HEK293 (cell line): ENCODE data around the gene MRPL44.
A peak's percentile ranks its signal among the peaks of the same experiment; 100 is the strongest.

Experiments
- KLF9 ChIP-seq: fragments of 450-650 bp; formaldehyde crosslinking; IDR thresholded peaks from 2 replicates; pipeline ENCODE4 v1.5.1; 2016; ENCODE audit warnings: missing biosample characterization, missing genetic modification characterization, low read depth
- OVOL3 ChIP-seq: fragments of 450-650 bp; formaldehyde crosslinking; IDR thresholded peaks from 2 replicates; pipeline ENCODE4 v1.5.1; 2016; ENCODE audit warnings: missing biosample characterization, missing genetic modification characterization
- PRDM4 ChIP-seq: fragments of 450-650 bp; formaldehyde crosslinking; IDR thresholded peaks from 2 replicates; pipeline ENCODE4 v1.5.1; 2017; ENCODE audit warnings: missing biosample characterization, missing genetic modification characterization
- SP2 ChIP-seq: fragments of 450-650 bp; formaldehyde crosslinking; IDR thresholded peaks from 2 replicates; pipeline ENCODE4 v1.5.1; 2016; ENCODE audit warnings: missing biosample characterization, missing genetic modification characterization
- TRIM28 ChIP-seq: IDR thresholded peaks from 2 replicates; pipeline ENCODE4 v1.6.1; 2011; ENCODE audit warnings: low read length, control low read depth, borderline replicate concordance
- YY1 ChIP-seq: fragments of 450-650 bp; formaldehyde crosslinking; IDR thresholded peaks from 2 replicates; pipeline ENCODE4 v1.5.1; 2018; ENCODE audit warnings: missing biosample characterization, missing genetic modification characterization
- ZBTB10 ChIP-seq: fragments of 450-650 bp; formaldehyde crosslinking; IDR thresholded peaks from 2 replicates; pipeline ENCODE4 v1.5.1; 2016; ENCODE audit warnings: missing biosample characterization, missing genetic modification characterization
- ZFHX2 ChIP-seq: fragments of 450-650 bp; formaldehyde crosslinking; conservative IDR thresholded peaks from 2 replicates; pipeline ENCODE4 v1.5.1; 2016; ENCODE audit warnings: missing biosample characterization, missing genetic modification characterization
- ZNF112 ChIP-seq: fragments of 450-650 bp; formaldehyde crosslinking; IDR thresholded peaks from 2 replicates; pipeline ENCODE4 v1.5.0; 2017; ENCODE audit warnings: missing biosample characterization, missing genetic modification characterization
- ZNF18 ChIP-seq: fragments of 450-650 bp; formaldehyde crosslinking; IDR thresholded peaks from 2 replicates; pipeline ENCODE4 v1.5.1; 2016; ENCODE audit warnings: missing biosample characterization, missing genetic modification characterization
- ZNF184 ChIP-seq: fragments of 450-650 bp; IDR thresholded peaks from 2 replicates; pipeline ENCODE4 v1.5.1; 2018; ENCODE audit warnings: missing biosample characterization, mild to moderate bottlenecking, missing genetic modification characterization
- ZNF221 ChIP-seq: fragments of 450-650 bp; formaldehyde crosslinking; IDR thresholded peaks from 2 replicates; pipeline ENCODE4 v1.5.1; 2017; ENCODE audit warnings: missing biosample characterization, missing genetic modification characterization, borderline replicate concordance
- ZNF239 ChIP-seq: fragments of 450-650 bp; formaldehyde crosslinking; IDR thresholded peaks from 2 replicates; pipeline ENCODE4 v1.5.1; 2016; ENCODE audit warnings: missing biosample characterization, missing genetic modification characterization
- ZNF341 ChIP-seq: fragments of 450-650 bp; formaldehyde crosslinking; IDR thresholded peaks from 2 replicates; pipeline ENCODE4; 2016; ENCODE audit warnings: low read depth, missing biosample characterization, missing genetic modification characterization
- ZNF629 ChIP-seq: fragments of 450-650 bp; formaldehyde crosslinking; IDR thresholded peaks from 2 replicates; pipeline ENCODE4 v1.5.1; 2017; ENCODE audit warnings: missing biosample characterization, missing genetic modification characterization
- ZSCAN23 ChIP-seq: fragments of 450-650 bp; formaldehyde crosslinking; IDR thresholded peaks from 2 replicates; pipeline ENCODE4 v1.5.1; 2016; ENCODE audit warnings: missing biosample characterization, missing genetic modification characterization
- ZSCAN30 ChIP-seq: fragments of 450-650 bp; IDR thresholded peaks from 2 replicates; pipeline ENCODE4 v1.5.1; 2018; ENCODE audit warnings: missing biosample characterization, mild to moderate bottlenecking, missing genetic modification characterization, moderate library complexity
- TF ChIP-seq, protein P1 (sequence below): fragments of 450-650 bp; formaldehyde crosslinking; IDR thresholded peaks from 2 replicates; pipeline ENCODE4 v1.5.1; 2016; ENCODE audit warnings: missing biosample characterization, missing genetic modification characterization, borderline replicate concordance
- TF ChIP-seq, protein P2 (sequence below): fragments of 450-650 bp; formaldehyde crosslinking; IDR thresholded peaks from 2 replicates; pipeline ENCODE4 v1.5.1; 2016; ENCODE audit warnings: missing biosample characterization, missing genetic modification characterization
- TF ChIP-seq, protein P3 (sequence below): fragments of 450-650 bp; formaldehyde crosslinking; IDR thresholded peaks from 2 replicates; pipeline ENCODE4 v1.5.1; 2016; ENCODE audit warnings: missing biosample characterization, missing genetic modification characterization
- TF ChIP-seq, protein P4 (sequence below): fragments of 450-650 bp; formaldehyde crosslinking; IDR thresholded peaks from 2 replicates; pipeline ENCODE4 v1.5.1; 2016; ENCODE audit warnings: missing biosample characterization, missing genetic modification characterization

Gene MRPL44

DNA sequence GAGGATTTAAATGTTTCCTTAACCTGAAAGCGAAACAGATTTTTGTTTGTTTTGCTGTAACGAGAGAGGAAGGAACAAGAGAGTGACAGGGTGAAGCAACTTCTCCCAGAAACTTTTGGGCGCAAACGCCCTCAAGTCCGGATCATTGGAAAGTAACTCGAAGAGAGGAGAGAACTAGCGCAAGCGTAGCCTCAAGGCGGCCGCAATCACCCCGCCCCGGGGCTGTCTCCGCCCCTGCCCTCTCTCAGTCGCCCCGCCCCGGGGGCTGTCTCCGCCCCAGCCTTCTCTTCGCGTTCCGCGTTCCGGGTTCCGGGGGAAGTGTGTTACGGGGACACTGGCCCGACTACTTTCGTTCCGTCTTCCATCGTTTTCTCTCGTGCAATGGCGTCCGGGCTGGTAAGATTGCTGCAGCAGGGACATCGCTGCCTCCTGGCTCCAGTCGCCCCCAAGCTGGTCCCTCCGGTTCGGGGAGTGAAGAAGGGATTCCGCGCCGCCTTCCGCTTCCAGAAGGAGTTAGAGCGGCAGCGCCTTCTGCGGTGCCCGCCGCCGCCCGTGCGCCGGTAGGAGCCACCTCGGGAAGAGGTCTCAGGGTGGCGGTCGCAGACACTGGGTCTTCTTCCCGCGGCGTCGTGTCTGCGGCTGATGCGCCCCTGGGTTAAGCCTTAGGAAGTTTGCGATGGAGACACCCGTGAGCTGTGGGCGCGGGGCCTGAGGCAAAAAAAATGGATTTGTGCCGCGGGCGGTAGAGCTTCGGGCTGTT, at the start of gene MRPL44 (continued):
- TF ChIP-seq ZNF112 (no peak), PRDM4 (tag by site-specific recombination) (peak; percentile 58), ZNF184 (tag by site-specific recombination) (peak; percentile 34; the same call in 1 of the 2 replicates), ZFHX2 (tag by site-specific recombination) (peak; percentile 45), ZSCAN23 (peak; percentile 85; the same call in 1 of the 2 replicates), ZNF18 (0 out of 2 replicates have a peak, but pooled peaks have one; percentile 14), YY1 (tag by site-specific recombination) (peak; percentile 99), TRIM28 (0 out of 2 replicates have a peak, but pooled peaks have one; percentile 17), ZNF239 (tag by site-specific recombination) (peak; percentile 81; the same call in 1 of the 2 replicates), SP2 (tag by site-specific recombination) (peak; percentile 78), KLF9 (tag by site-specific recombination) (peak; percentile 50; the same call in 1 of the 2 replicates), ZNF221 (tag by site-specific recombination) (0 out of 2 replicates have a peak, but pooled peaks have one; percentile 88), ZSCAN30 (tag by site-specific recombination) (peak; percentile 93), ZNF341 (tag by site-specific recombination) (peak; percentile 49), OVOL3 (peak; percentile 84), ZNF629 (tag by site-specific recombination) (peak; percentile 80), ZBTB10 (tag by site-specific recombination) (0 out of 2 replicates have a peak, but pooled peaks have one; percentile 40)
- TF ChIP-seq, protein P1, sequence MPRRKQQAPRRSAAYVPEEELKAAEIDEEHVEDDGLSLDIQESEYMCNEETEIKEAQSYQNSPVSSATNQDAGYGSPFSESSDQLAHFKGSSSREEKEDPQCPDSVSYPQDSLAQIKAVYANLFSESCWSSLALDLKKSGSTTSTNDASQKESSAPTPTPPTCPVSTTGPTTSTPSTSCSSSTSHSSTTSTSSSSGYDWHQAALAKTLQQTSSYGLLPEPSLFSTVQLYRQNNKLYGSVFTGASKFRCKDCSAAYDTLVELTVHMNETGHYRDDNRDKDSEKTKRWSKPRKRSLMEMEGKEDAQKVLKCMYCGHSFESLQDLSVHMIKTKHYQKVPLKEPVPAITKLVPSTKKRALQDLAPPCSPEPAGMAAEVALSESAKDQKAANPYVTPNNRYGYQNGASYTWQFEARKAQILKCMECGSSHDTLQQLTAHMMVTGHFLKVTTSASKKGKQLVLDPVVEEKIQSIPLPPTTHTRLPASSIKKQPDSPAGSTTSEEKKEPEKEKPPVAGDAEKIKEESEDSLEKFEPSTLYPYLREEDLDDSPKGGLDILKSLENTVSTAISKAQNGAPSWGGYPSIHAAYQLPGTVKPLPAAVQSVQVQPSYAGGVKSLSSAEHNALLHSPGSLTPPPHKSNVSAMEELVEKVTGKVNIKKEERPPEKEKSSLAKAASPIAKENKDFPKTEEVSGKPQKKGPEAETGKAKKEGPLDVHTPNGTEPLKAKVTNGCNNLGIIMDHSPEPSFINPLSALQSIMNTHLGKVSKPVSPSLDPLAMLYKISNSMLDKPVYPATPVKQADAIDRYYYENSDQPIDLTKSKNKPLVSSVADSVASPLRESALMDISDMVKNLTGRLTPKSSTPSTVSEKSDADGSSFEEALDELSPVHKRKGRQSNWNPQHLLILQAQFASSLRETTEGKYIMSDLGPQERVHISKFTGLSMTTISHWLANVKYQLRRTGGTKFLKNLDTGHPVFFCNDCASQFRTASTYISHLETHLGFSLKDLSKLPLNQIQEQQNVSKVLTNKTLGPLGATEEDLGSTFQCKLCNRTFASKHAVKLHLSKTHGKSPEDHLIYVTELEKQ: peak; percentile 72; the same call in 1 of the 2 replicates
- TF ChIP-seq, protein P2, sequence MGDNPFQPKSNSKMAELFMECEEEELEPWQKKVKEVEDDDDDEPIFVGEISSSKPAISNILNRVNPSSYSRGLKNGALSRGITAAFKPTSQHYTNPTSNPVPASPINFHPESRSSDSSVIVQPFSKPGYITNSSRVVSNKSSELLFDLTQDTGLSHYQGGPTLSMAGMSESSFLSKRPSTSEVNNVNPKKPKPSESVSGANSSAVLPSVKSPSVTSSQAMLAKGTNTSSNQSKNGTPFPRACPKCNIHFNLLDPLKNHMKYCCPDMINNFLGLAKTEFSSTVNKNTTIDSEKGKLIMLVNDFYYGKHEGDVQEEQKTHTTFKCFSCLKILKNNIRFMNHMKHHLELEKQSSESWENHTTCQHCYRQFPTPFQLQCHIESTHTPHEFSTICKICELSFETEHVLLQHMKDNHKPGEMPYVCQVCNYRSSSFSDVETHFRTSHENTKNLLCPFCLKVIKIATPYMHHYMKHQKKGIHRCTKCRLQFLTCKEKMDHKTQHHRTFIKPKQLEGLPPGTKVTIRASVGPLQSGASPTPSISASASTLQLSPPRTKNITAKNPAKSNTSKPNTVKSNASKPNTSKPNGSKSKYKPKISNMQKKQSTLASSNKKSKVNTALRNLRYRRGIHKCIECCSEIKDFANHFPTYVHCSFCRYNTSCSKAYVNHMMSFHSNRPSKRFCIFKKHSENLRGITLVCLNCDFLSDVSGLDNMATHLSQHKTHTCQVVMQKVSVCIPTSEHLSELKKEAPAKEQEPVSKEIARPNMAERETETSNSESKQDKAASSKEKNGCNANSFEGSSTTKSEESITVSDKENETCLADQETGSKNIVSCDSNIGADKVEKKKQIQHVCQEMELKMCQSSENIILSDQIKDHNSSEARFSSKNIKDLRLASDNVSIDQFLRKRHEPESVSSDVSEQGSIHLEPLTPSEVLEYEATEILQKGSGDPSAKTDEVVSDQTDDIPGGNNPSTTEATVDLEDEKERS (tag by site-specific recombination): peak; percentile 75
- TF ChIP-seq, protein P3, sequence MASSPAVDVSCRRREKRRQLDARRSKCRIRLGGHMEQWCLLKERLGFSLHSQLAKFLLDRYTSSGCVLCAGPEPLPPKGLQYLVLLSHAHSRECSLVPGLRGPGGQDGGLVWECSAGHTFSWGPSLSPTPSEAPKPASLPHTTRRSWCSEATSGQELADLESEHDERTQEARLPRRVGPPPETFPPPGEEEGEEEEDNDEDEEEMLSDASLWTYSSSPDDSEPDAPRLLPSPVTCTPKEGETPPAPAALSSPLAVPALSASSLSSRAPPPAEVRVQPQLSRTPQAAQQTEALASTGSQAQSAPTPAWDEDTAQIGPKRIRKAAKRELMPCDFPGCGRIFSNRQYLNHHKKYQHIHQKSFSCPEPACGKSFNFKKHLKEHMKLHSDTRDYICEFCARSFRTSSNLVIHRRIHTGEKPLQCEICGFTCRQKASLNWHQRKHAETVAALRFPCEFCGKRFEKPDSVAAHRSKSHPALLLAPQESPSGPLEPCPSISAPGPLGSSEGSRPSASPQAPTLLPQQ (tag by site-specific recombination): peak; percentile 91
- TF ChIP-seq, protein P4, sequence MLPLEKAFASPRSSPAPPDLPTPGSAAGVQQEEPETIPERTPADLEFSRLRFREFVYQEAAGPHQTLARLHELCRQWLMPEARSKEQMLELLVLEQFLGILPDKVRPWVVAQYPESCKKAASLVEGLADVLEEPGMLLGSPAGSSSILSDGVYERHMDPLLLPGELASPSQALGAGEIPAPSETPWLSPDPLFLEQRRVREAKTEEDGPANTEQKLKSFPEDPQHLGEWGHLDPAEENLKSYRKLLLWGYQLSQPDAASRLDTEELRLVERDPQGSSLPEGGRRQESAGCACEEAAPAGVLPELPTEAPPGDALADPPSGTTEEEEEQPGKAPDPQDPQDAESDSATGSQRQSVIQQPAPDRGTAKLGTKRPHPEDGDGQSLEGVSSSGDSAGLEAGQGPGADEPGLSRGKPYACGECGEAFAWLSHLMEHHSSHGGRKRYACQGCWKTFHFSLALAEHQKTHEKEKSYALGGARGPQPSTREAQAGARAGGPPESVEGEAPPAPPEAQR (tag by site-specific recombination): peak; percentile 54; the same call in 1 of the 2 replicates
